HG03025 (cell line): Measurements from ENCODE around the gene PIK3R5.
"Not testable (repeated sequence)": the region's sequence is repeated elsewhere in the genome, so short reads cannot be mapped to it uniquely, and the experiment has no call there.

Source experiments
- ATAC-seq: cut with Tn5 transposase; IDR thresholded peaks from one replicate; pipeline ENCODE4 v1.9.1; 2021; ENCODE audit warnings: mild to moderate bottlenecking, moderate library complexity; ENCODE audit not compliant: unreplicated experiment, low FRiP score

Gene PIK3R5

DNA sequence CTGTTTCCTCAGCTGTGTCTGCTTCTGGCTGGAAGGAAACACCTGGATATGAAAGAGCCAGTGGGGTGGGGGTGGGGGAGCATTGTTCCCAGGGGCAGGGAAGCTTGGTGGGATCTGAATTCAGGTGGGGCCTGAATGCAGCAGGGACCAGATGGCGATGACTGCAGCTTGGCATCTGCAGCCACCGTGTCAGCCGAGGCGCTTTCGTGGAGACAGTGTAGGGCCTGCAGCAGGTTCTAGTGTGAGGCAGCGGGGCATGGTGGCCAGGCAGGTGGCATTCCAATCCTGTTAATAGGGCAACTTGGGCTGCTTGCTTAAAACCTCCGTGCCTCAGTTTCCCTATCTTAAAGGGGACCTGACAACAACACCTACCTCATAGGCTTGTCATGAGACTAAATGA is 99.7 kb downstream of the PIK3R5 start:
- no peak for ATAC-seq

DNA sequence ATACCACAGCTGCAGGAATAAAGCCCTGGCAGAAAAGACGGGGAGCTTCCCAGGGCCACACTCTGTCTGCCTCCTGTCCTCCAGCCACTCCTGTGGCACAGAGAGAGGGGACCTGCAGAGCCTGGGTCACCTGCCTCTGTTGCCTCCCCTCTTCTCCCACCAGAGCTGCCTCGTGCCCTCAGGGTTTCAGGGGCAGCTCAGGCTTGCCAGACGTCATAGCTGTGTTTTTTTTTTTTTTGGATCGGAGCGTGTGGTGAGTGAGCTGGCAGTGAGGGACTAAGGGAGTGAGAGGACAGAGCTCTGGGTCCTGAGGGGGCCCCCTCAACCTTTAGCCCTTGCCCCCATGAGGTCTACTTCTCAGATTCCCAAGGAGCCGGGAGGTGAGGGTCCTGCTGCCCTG is 100.1 kb downstream of the PIK3R5 start:
- ATAC-seq, result no peak

DNA sequence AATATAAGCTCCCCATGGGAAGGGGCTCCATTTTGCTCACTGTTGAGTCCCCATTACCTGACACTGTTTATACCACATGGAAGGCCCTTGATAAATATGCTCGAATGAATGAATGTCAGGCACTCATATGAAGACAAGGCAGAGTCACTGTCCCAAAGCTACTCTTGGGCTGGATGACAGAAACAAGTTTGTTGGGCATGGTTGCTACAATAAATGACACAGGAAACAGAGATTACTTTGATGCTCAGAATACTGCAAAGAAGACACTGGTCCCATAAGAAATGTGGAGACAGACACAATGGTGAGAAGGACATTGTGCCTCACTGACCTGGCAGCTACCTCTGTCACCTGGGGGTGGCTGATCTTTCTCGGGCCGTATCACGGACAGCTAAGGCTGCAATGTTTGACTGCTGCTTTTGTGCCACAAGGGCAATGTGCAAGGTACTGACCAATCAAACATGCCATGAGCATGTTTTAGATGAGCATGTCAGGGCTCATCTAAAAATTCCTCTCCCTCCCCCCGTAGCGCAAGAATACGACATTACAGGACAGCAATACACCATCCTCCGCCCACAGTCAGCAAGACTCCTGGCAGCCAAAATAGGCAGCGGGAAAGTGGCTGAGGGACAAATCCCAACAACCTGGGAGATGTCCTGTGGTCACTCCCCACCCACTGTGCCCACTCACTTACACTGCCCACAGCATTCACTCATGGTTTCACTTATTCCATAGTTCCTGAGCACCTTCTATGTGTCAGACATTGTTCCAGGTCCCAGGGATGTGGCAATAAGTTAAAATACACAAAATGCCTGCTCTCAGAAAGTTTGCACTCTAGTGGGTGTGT is 103.1 kb downstream of the PIK3R5 start:
- no peak for ATAC-seq

DNA sequence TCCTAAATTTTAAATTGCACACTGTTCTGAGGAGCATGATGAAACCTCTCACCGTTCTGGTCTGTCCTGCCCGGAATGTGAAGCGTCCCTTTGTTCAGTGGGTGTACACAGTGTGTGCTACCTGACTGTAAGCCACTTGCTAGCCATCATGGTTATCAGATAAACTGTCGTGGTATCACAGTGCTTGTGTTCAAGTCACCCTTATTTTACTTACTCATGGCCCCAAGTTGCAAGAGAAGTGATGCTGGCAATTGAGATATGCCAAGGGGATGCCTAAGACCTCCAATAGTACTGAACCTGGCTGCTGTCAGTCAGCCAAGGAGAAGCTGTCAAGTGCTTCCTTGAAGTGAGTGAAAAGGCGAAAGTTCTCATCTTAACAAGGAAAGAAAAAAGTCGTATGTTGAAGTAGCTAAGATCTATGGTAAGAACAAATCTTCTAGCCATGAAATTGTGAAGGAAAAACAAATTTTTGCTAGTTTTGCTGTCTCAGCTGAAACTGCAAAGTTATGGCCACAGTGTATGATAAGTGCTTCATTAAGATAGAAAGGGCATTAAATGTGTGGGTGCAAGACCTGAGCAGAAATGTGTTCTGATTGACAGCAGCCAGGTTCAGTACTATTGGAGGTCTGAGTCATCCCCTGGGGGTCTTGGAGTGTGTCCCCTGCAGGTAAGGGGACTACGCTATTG is 103.9 kb downstream of the PIK3R5 start:
- no peak for ATAC-seq

DNA sequence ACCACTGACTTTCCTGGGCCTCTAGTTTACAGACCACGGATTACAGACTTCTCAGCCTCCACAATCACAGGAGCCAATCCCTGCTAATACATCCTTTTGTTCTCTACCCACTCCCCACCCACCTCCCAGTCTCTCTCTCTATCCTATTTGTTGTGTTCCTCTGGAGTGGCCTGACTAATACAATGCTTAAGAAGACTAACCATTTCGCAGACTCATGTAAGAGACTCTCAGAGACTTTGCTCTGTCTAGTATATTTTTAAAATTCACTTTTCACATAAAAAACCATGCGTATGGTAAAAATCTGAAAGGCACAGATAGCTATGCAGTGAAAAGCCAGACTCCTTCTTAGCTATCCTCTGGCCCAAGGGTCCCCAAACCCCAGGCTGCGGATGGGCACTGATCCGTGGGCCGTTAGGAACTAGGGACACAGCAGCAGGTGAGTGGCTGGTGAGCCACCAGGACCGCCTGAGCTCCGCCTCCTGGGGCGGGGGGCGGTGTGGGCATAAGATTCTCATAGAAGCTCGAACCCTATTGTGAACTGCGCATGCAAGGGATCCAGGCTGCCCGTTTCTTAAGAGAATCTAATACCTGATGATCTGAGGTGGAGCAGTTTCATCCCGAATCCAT is 105.6 kb downstream of the PIK3R5 start:
- no peak for ATAC-seq

- ATAC-seq, result no peak
Measured at GRCh38 chr17:8859027-8859803, 106.3 kb downstream of the PIK3R5 start.

DNA sequence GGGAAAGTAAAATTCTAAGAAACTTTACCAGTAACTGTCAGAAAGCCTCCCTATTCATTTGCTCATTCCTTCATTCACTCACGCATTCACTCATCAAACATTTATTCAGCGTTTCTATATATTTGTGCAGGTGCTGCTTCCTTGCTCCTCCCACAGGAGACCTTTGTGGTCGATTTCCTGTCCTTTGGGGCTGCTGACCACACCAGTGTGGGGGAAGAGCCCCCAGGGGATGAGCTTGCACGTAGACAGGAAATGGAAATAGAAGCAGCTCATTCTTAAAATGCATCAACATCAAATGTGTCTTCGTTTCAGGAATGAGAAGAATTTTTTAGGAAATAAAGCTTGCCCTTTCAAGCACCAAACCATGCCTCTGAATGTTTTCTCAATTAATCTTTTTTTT is 107.6 kb downstream of the PIK3R5 start:
- no peak for ATAC-seq

DNA sequence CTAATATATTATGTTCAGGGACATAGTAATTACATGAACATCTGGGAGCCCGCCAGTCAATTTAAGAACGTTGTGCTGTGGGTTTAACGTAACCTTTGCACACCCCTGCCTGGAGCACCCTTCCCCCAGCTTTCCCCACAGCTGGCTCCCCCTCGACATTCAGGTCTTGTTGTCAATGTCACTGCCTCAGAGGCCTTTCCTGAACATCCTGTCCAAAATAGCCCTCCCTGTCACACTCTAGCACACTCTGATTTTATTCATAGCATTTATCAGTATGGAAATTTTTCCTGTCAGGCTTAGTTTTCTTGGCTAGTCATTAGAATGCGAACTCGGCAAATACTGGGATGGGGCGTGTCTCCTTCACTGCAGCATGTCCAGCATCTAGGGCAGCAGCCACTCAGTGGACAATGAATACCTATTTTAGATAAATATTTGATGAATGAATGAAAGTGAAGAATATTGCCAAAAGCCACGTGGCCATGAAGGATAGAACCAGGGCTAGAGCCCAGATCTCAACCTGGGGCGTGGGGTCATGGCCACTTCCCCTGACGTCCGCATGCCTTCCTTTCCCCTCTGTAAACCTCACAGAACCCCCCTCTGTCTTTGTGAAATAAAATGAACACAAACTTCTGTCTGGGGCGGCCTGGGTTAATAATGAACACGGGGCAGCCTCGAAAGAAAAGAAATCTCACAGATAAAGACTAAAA is 108.5 kb downstream of the PIK3R5 start:
- no peak for ATAC-seq

GRCh38 chr17:8856205-8856603 is 109.3 kb downstream of the PIK3R5 start:
- ATAC-seq, result not testable (repeated sequence)

DNA sequence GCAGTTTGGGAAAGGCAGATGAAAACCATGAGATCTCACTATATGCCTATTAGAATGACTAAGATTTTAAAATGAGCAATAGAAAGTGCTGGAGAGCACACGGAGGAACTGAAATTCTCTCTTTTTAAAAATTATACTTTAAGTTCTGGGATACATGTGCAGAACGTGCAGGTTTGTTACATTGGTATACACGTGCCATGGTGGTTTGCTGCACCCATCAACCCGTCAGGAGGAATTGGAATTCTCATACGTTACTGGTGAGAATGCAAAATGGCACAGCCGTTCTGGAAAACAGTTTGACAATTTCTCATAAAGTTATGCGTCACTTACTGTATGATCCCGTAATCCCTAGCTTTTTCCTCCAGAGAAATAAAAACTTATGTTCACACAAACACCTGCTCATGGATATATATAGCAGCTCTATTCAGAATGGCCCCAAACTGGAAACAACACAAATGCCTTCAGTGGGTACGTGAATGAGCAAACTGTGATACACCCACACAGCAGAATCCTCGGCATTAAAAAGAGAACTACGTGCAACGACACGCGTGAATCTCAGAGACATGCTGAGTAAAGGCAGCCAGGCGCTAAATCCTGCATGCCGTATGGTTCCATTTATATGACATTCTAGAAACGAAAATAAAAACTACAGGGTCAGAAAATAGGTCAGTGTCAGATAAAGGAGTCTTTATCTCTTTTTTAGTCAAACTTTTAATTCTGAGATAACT is 109.9 kb downstream of the PIK3R5 start:
- ATAC-seq, result no peak

GRCh38 chr17:8851600-8851999 is 113.9 kb downstream of the PIK3R5 start:
- no peak for ATAC-seq

GRCh38 chr17:8849311-8850041 is 116.0 kb downstream of the PIK3R5 start:
- ATAC-seq, result no peak

GRCh38 chr17:8847891-8848290 is 117.6 kb downstream of the PIK3R5 start:
- ATAC-seq, result no peak

GRCh38 chr17:8846768-8847211 is 118.7 kb downstream of the PIK3R5 start:
- no peak for ATAC-seq

DNA sequence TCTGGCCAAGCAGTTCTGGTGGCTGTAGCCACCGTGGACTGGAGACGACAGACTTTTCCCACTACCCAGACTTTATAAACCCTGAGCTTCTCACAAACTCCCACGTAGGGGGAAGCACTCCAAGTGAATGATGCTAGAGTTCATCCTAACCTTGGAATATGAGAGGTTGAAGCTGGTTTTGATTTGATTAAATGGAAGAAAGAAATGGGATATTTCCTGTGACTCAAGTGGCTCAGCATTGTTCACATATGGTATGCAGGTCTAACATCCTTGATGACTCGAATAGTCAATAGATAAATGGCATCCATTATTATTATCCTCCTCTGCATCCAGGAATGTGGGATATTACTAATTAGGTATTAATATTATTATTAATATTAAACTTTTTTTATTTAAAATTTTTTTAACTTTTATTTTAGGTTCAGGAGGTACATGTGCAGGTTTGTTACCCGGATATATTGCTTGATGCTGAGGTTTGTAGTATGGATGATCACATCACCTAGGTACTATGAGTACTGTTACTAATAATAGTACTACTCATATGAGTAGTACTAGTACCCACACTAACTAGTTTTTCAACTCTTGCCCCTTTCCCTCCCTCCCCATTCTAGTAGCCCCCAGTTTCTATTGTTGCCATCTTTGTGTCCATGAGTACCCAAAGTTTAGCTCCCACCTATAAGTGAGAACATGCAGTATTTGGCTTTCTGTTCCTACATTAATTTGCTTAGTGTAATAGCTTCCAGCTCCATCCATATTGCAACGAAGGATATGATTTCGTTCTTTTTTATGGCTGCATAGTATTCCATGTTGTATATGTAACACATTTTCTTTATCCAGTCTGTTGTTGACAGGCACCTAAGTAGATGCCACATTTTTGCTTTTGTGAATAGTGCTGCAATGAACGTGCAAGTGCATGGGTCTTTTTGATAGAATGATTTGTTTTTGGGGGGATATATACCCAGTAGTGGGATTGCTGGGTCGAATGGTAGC is 121.0 kb downstream of the PIK3R5 start:
- ATAC-seq, result no peak

DNA sequence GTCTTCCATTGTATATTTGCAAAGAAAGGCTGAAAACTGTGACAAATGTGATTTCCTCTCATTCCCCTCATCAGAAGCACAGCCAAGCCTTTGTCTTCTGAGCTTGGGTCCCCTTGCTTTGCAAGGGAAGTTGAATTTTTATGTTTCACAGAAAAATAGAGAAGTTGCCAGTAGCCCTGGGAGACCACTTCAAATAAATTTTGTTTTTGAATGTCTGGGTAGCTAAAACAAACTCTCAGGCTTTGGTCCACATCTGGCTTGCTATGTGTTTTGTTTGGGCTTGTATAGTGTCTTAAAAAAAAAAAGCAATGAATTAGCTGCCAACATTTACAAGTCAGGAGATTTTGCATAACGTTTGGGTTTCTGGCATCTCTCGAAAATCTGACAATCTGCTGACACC is 122.2 kb downstream of the PIK3R5 start:
- ATAC-seq, result no peak

DNA sequence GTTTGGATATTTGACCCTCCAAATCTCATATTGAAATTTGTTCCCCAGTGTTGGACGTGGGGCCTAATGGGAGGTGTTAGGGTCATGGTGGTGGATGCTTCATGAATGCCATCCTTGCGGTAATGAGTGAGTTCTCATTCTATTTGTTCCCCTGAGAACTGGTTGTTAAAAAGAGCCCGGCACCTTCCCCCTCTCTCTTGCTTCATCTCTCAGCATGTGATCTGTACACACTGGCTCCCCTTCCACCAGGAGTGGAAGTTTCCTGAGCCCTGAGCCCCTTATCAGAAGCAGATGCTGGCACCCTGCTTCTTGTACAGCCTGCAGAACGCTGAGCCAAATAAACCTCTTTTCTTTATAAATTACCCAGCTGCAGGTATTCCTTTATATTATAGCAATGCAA is 123.7 kb downstream of the PIK3R5 start:
- ATAC-seq, result no peak
